SKM-1 treated with dmso at 0.1 percent for 144 hours (cell line): Measurements from ENCODE around the gene EHF.

Experiments
- DNase-seq: peaks from one replicate; lab custom pipeline; 2025; ENCODE audit not compliant: unreplicated experiment; lab: John Stamatoyannopoulos, UW

The EHF gene

GRCh38 chr11:34643311-34643710, 22.4 kb downstream of the EHF start:
- no peak for DNase-seq

GRCh38 chr11:34643846-34644245, 23.0 kb downstream of the EHF start:
- no peak for DNase-seq

GRCh38 chr11:34644669-34645406, 23.9 kb downstream of the EHF start:
- no peak for DNase-seq

GRCh38 chr11:34646431-34646830, 25.5 kb downstream of the EHF start:
- DNase-seq = no peak

GRCh38 chr11:34647131-34647530, 26.2 kb downstream of the EHF start:
- no peak for DNase-seq

- DNase-seq = no peak
Observed at GRCh38 chr11:34647532-34647931, 26.6 kb downstream of the EHF start.

- DNase-seq = no peak
Observed at GRCh38 chr11:34648036-34648435, 27.1 kb downstream of the EHF start.

GRCh38 chr11:34649597-34649996, 28.7 kb downstream of the EHF start:
- no peak for DNase-seq

GRCh38 chr11:34650528-34650927, 29.6 kb downstream of the EHF start:
- peak; percentile 56 for DNase-seq

- DNase-seq = no peak
Observed at GRCh38 chr11:34651551-34651950, 30.7 kb downstream of the EHF start.

- no peak for DNase-seq
Observed at GRCh38 chr11:34652191-34652973, 31.5 kb downstream of the EHF start.

GRCh38 chr11:34653031-34653430, 32.1 kb downstream of the EHF start:
- DNase-seq = no peak

GRCh38 chr11:34653851-34654482, 33.1 kb downstream of the EHF start:
- DNase-seq = peak; percentile 45

- peak; percentile 71 for DNase-seq
Observed at GRCh38 chr11:34654483-34655334, 33.8 kb downstream of the EHF start.

GRCh38 chr11:34655335-34656008, 34.6 kb downstream of the EHF start:
- DNase-seq = no peak

GRCh38 chr11:34656062-34656720, 35.3 kb downstream of the EHF start:
- DNase-seq = no peak

GRCh38 chr11:34658071-34659015, 37.5 kb downstream of the EHF start:
- no peak for DNase-seq

- DNase-seq = no peak
Observed at GRCh38 chr11:34659096-34659733, 38.3 kb downstream of the EHF start.
